NK-92 (cell line): ENCODE data around the gene TET2.

Experiments used
- DNase-seq: peaks from one replicate; lab custom pipeline; 2025; ENCODE audit not compliant: unreplicated experiment; lab: John Stamatoyannopoulos, UW

TET2 gene

DNA sequence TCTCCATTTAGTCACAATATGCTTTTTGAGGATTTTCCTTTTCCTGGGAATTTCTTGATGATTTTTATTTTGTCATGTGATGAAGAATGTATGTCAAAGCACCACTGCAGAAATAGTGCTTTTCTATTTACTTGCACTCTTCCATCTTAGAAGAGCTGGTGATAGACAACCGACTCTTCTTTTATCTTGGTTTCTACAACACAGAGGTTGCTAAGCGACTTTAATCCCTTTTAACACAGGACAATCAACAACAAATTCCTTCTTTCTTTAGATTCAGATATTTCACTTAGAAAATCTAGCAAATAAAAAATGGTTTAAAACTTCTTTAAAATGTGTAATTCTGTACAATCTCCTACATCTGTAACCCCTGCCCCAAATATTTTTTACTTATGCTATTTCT lies 34.6 kb downstream of the TET2 start:
- no peak for DNase-seq

DNA sequence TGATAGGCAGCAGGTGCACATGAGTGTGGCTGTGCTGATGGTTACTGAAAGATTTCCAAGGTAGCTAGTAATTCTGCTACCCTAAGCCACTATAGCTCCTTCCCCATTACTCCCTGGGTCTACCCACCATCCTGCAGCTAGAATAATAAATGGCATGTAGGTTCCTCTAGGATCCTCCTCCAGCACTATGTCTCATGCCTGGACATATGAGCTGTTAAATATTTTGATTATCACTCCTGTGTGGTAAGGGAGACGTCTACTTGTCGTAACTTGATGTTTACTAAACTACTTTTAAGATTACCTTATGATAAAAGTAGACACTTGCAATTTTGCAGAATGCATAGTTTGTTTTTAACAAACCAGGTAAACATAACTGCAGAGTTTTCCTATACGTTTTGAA lies 35.5 kb downstream of the TET2 start:
- no peak for DNase-seq

DNA sequence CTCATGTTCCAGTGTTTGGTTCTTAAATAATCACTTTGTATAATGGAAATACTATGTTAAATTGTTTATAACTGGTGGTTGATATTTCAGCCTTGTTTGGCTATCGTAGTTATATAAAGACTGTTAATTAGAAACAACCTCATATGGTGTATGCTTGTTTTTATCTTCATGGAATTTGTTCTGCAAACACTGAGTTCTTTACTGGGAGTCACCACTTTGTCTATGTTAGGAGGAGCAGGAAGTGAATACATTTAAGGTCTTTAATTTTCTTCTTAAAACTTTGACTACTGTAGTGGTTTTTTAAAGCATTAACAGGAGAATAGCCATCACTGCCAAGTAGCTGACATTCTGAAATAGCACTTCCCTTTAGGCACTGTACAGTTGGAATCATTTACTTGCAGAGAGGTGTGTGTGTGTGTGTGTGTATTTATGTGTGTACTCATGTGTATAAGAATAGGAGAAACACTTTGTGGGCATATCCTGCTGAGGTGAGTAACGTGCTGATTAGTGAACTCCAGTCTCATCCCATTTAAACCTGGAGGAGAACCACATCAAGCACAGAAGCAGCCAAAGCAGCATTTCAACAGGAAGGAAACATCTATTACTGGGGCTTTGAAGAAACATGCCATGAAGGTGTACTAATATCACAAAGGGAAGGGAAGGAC lies 37.8 kb downstream of the TET2 start:
- DNase-seq = no peak

DNA sequence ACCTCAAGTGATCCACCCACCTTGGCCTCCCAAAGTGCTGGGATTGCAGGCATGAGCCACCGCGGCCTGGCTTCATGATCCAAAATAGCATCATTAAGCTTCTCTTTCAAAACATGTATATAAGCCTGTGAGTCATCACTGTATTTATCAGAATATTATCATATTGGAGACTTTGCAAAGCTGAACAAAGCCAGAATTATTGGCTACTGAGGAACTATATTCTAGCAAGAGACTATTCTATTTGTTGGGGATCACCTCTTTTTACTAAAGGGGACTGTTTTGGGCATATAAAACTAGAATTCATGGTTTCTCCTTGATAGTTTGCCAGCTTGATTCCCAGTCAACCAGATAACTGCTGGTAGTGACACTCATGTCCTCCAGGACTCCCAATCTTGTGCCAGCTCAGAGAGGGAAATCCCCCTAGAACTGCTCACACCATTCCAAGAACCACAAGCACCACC lies 40.1 kb downstream of the TET2 start:
- no peak for DNase-seq

DNA sequence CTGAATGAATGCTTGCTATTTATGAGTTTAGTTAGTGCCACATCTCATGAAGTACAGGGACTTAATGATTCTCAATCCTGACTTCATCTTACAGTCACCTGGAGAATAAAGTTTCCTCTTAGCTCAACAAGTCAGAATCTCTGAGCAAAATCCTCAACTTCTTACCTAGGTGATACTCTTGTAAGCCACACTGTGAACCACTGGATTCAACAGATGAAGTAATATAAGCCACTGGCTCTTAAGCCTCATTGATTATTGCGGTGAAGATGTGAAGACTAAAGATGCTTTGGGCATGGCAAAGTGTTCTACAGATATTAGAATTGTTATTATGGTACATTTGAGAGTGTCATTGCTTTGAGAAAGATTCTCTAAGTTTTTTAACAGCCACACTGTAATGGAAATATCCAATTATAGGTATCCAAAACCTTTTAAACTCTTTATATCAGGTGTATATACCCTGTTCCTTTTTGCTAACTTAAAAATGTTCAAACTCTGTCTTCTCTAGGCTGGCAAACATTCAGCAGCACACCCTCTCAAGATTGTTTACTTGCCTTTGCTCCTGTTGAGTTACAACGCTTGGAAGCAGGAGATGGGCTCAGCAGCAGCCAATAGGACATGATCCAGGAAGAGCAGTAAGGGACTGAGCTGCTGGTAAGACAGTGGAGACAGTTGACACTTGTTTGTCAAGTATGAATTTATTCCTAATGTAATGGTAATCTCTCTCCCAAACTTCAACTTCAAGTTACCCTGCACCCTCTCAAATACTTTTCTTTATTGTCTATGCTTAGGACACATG lies 43.4 kb downstream of the TET2 start:
- no peak for DNase-seq

DNA sequence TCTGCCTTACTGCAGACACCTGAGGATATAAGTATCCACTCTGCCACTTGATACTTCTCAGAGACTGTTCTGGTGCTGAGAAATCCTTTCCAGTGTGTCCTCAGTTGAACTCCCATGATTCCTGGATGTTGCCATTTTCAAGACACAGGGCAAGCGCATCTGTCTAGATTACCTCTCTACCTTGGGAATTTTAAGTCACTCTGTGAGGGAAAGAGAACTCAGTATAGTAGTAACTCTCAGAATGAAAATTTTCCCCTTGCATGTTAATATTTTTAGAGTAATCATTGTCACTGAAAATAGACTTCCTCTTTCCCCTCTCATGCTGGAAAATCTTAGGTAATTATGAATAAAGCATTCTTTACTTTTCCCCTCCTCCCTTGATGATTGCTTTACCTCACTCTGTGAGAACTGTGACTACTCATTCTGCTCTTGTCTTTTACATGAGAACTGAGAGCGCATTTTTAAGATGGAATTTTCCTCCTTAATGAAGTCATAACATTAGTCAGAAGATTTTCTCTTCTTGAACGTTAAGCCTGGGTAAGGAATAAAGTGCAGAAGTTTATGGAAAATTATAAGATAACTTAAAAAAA lies 45.0 kb downstream of the TET2 start:
- no peak for DNase-seq

DNA sequence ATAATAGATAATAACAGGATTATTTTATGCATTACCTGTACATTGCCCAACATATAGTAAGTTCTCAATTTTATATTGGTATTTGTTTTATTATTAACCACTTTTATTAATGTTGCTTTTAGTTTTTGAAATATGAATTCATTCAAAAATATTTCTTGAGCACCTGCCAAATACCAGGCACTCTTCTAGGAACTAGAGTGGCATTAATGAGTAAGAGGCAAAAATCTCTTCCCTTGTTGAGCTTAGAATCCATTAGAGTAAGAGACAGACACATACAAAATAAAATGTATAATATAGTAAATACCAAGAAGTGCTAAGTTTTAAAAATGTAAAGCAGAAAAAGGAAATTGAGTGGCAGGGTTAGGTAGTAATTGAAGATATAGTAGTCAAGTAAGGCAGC lies 45.8 kb downstream of the TET2 start:
- no peak for DNase-seq

DNA sequence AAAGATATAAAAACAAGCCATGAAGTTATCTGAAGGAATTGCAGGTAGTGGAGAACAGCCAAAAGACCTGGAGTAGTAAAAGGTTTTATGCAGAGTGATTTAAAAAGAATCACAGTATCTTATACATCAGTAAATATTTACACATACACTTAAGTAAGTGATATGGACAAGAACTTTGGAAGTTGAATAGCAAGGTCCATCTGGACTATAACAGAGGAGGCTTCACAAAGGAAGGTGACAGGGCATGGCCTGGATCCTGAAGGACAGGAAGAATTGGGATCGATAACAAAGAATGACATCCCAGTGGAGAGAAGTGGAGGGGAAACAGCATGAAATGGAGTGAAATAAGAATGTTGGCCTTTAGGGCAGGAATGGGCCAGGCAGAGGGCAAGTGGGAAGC lies 46.2 kb downstream of the TET2 start:
- no peak for DNase-seq

DNA sequence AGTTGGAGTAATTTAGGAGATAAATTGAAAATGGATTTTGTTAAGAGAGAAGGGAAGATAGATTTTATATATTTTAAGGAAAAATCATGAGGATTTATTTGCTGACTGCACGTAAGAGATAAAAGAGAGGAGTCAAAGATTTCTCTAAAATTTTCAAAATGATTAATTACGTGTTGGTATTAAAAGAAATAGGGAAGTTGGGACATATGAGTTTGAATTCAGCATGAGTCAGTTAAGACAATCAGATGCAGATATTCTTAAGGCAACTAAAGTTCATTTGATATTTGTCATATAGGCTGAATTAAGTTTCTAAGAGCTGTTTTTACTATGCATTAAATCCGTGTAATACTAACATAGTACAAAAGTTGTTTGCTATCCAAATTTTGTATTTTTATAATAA lies 46.9 kb downstream of the TET2 start:
- DNase-seq = no peak

DNA sequence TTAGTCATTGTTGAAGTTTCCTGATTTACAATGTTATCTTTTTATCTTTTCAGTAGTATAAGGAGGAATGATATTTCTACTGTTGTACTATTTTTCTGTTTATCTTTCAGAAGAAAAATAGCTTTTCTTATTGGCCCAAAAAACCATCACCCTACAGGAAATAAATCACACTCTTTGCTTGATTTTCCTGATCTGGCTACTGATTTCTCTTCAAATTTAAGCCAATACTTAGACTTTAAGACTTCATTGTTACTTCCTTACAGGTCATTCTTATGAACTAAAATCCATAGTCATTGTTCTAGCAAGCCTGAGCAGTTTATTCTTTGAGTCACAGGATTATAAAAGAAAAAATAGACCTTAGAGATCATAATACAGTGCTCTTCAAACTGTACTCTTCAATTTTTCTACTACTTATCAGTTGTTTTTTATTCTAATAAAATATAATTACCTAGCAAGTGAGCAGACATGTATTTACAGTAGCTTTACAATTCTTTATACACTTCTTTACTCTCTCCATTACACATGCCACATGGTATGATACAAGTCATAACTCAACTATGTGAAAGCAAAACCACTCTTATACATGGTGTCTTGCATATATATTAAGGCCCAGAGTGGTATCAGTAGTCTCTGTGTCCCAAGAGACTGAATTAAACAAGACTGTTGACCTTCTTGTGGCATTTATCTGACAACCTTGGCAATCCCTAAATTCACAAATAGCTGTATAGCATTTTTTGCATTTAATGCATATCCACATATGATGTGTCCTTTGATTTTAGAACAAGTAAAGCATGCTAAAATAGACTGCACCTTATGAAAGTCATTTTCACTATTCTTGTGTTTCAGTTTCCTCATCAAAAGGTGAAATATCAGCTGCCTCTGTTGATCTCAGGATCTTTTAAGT lies 47.9 kb downstream of the TET2 start:
- no peak for DNase-seq

DNA sequence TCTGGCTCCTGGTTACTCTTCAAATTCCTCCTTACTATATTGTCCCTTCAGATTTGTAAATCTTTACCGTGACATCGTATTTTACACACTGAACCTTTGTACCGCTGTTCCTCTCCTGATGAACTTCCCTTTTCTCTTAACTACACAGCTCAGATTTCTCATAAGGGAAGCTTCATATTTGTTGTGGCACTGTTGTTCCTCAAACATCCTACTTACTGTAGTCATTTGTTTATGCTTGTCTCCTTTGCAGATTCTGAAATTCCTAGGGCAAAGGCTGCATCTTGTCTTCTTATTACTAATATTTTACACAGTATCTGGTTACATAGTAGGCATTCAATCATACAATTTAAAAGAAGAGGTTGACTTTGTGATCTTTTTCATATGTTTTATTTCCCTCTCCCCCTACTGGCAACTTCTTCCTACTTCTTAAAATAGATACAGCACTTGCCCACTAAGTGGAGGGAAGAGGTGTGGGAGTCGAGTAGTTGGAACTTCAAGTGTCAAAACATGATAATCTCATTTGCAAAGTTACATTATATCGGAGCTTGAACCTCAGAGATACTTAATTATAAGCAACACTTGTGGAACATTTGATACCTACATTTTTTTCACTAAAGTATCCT lies 50.0 kb downstream of the TET2 start:
- DNase-seq = no peak

DNA sequence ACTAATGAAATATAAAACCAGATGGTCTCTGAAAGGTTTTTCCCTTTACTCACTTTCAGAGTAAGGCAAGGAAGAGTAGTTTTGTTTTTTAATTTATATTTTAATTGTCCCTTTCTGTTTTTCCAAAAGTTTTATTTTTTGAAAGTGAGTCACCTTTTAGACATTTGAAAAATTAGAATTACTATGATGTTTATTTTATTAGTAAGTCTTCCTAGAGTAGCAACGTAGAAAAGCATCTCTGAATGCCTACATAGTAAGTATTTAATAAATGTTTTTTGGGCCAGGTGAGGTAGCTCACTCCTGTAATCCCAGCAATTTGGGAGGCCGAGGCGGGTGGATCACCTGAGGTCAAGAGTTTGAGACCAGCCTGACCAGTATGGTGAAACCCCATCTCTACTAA lies 51.1 kb downstream of the TET2 start:
- no peak for DNase-seq

DNA sequence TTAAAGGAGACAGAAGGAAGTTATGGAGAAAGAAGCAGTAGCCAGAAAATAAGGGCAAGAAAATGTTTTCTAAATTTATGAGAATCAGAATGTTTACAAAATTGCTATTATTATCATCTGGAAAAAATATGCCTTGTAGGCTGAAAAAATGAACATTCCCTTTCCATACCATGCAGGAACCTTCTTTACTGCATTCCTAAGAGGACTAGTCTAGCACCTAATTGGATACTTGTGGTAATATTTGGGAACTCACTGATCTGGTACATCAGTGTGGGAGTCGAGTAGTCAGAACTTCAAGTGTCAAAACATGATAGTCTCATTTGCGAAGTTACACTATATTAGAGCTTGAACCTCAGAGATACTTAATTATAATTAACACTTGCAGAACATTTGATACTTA lies 51.9 kb downstream of the TET2 start:
- no peak for DNase-seq

DNA sequence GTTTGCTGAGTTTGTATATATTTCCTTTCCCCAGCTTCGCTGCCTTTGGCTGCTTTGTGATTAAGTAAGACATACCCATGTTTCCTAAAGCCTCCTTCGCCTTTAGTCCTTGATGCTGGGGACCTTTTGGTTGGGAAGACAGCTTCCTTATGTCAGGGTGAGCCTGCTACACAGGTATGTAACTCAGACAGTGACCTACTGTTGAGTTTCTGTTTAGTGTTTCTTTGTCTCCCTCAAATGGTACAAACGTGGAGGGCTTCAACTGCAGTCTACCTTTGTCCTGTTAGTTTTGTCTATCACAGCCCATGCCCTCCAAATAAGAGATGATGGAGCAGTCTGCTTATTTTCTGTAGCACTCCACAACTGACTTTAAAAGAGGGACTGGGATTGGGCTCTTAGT lies 59.5 kb downstream of the TET2 start:
- DNase-seq = no peak

DNA sequence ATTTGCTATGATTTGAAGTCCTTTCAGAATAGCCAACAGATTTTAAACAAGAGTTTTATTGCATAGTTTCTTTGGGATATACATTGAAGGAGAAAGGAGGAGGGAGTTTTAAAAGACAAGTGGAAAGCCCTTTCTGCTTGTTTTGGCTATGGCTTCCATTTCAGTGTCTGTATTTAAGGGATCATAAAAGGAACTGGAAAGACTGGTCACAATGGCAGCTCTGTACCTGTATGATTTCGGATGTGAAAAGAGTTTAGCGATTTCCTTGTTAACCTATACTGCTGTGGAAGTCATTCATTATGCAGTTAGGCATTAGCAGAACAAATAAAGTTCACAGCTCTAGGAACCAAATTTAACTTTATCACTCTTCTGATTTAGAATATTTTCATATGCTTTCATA lies 60.7 kb downstream of the TET2 start:
- DNase-seq = no peak

DNA sequence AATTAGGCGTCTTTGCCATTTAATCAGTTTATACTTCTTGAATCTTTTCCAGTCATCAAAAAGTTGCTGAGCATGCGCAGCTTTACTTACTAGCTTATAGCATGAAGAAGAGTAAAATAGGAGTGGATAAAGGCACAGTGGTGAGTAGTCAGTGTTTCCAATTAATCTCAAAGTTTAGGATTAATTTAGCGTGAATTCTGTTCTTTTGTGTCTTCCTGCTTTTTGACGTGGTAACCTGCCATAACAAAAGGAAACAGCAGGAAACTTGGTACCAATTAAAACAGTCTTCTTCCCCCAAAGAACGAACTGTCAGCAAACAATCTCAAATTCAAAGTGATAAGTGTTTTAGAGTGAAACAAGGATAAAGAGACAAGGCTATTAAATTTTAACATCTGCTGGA lies 61.9 kb downstream of the TET2 start:
- DNase-seq = no peak

DNA sequence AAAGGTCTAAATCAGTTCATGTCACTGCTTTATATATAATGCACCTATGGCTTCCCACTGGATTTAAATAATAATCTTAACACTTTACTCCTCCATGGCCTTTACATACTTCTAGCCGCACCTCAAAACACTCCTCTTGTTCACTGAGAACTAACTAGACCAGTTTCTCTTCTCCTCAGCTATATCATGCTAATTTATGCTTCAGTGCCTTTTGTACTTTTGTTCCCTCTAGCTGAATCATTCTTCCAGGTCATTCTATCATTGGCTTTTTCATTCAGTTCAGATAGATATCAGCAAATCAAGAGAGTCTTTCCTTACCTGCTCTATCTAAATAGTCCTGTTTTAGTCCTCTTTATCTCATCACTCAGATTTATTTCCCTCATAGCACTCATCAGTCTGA lies 64.2 kb downstream of the TET2 start:
- no peak for DNase-seq

DNA sequence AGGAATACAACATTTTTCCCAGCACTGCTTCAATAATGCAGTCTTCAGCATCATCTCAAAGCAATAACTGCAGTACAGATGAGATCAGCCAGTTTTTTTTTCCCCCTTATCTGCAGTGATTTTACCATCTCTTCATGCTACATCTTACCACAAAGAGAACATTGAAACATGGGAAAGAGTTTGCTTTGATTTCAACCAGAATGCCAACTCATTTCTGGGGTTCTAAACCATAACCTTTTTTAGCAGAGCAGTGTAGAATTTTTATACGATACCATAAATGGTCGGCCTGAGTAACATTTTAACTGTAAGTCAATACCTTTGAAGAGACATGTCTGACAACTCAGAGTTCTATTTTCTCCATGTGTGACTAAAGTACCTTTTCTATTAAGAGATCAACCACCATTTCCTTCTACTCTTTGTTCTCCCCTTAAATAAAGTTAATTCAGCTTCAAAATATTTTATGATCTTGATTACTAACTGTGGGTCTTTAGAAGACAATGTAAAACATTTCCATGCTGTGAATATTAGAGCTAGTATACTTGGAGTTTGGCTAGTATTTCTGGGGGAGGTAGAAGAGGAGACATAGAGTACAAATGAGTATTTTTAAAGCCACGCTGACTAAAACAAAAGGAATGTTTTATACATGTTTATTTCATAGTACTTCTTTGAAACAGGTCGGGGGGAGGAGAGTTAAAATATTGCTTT lies 69.1 kb downstream of the TET2 start:
- no peak for DNase-seq

DNA sequence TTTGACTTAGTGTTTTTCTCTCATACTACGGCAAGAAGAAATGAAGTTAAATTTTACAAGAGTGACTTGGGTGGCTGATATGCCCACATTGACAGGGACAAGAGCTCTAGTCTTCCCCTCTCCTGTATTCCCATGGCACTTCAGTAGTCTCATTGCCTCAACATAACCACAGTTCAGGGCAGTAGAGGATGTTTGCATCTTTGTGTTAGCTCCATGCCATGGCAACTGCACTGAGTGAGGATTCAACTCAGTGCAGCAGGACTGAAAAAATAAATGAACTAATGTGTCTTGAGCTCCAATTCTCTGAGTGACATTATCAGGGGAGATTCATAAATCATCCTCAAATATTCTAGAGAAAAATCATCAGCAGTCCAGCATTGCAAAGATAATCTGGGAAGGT lies 78.8 kb downstream of the TET2 start:
- DNase-seq = no peak

DNA sequence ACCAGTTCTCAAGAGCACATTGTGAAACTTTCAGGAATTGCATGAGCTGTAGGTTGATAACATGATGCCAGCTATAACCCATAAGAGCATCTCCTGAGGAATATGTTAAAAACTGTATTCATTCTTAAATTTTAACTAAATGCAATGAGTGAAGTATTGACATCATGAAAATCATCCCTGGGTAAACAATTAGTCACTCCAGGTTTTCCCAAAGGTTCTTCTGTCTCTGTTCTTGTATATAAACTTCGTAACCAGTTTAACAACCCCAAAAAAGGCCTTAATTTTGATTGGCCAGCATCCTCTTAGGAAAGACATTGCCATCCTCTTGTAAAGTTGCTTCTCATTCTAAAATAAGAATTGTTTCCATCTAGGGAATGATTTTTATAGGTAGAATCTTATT lies 80.4 kb downstream of the TET2 start:
- DNase-seq = no peak
